Measurements from ENCODE around the gene HSPA5. TPM values are rescaled to one million over a fixed set of nuclear protein-coding genes. Genes with fewer than 3 reads are reported as not detected.

HSPA5 gene
- total RNA-seq, 1 experiment from 2014 or later, result 438 TPM

- no peak overlapping the region for H2AFZ ChIP-seq (ENCODE audit: low read depth, low read length, poor library complexity, severe bottlenecking)
- peak overlapping the region; percentile 93 for H3K9ac ChIP-seq (ENCODE audit: low read length)
- H3K9me3 ChIP-seq (ENCODE audit: control insufficient read depth in 1 of 2, insufficient read depth in 1 of 2, low read depth in 1 of 2, low read length in 2 of 2), result no peaks in the 10 kb centered on the region
- no peaks in the 10 kb centered on the region; a peak in 1 of 4 replicates for H3K36me3 ChIP-seq (ENCODE audit: control insufficient read depth in 1 of 2, insufficient read depth in 2 of 2, low read length in 2 of 2)
- H3K79me2 ChIP-seq (ENCODE audit: insufficient read depth, low read length), result peaks cover 52% of the 10 kb centered on the region
- DNase-seq (ENCODE audit: low read depth, low spot score) (no peak), ATAC-seq (no peak)
- ChIA-PET CTCF (interaction anchor here (1.6 kb wide), 1 partner anchor 18 kb away, joined by 5 read pairs; no protein-coding TSS in a partner anchor), RAD21 (ENCODE audit: low non-redundant PET in 1 of 2, low total read pairs in 2 of 2, uncharacterized antibody in 2 of 2, unreplicated experiment in 2 of 2) (no interaction called here), POLR2A (no interaction called here)
- H3K4me1 ChIP-seq (ENCODE audit: control insufficient read depth in 1 of 2, insufficient read depth in 2 of 2, low read length in 2 of 2), result peaks cover 3 to 19% of the 10 kb centered on the region in 2 experiments; a peak in 2 of 4 replicates
- intact Hi-C loops (cut with micrococcal nuclease), result no loop called here
- H4K20me1 ChIP-seq (ENCODE audit: insufficient read depth), result no peaks in the 10 kb centered on the region
- H3K9me2 ChIP-seq (ENCODE audit: insufficient read depth), result no peaks in the 10 kb centered on the region
- peak overlapping the region; percentile 92 to 99 for H3K4me3 ChIP-seq (replicated peaks in 1 of 2; ENCODE audit: low read depth in 1 of 2, low read length in 2 of 2)
- H3K27ac ChIP-seq (ENCODE audit: low read depth, low read length), result peak overlapping the region; percentile 70
- H3K27me3 ChIP-seq (ENCODE audit: insufficient read depth, low read length), result no peaks in the 10 kb centered on the region
- no peak for TF ChIP-seq ATF3 (IDR thresholded peaks at IDR 0.05)
- no peak for TF ChIP-seq JUND (IDR thresholded peaks at IDR 0.05)
- TF ChIP-seq ZBTB33 (IDR thresholded peaks at IDR 0.05; ENCODE audit: extremely low read depth, insufficient replicate concordance, low read length), result no peak
- TF ChIP-seq POLR2A (IDR thresholded peaks at IDR 0.05; ENCODE audit: borderline replicate concordance, extremely low read depth, insufficient read depth, insufficient read length), result no peak
- TF ChIP-seq ZNF274 (IDR thresholded peaks at IDR 0.05; ENCODE audit: low read depth, low read length), result no peak
- TF ChIP-seq RAD21 (IDR thresholded peaks at IDR 0.05; ENCODE audit: low read depth), result no peak
- TF ChIP-seq YY1 (IDR thresholded peaks at IDR 0.05; ENCODE audit: extremely low read depth, insufficient replicate concordance, low read depth, low read length), result no peak
- TF ChIP-seq CBX3 (IDR thresholded peaks at IDR 0.05; ENCODE audit: low read depth), result no peak
- no peak for TF ChIP-seq ELF1 (IDR thresholded peaks at IDR 0.05; ENCODE audit: borderline replicate concordance, low read depth)
- no peak for TF ChIP-seq SP1 (IDR thresholded peaks at IDR 0.05; ENCODE audit: low read depth)
- no peak for TF ChIP-seq POLR2AphosphoS5 (IDR thresholded peaks at IDR 0.05; ENCODE audit: low read depth, low read length)
- no peak for TF ChIP-seq ZFX (IDR thresholded peaks at IDR 0.05)
- TF ChIP-seq SRF (IDR thresholded peaks at IDR 0.05; ENCODE audit: low read depth), result no peak
- TF ChIP-seq EZH2phosphoT487 (IDR thresholded peaks at IDR 0.05; ENCODE audit: borderline replicate concordance), result no peak
- TF ChIP-seq, protein P1, sequence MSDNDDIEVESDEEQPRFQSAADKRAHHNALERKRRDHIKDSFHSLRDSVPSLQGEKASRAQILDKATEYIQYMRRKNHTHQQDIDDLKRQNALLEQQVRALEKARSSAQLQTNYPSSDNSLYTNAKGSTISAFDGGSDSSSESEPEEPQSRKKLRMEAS (IDR thresholded peaks at IDR 0.05), result no peak
- BruUV-seq (replicated peaks), result TSS peak; percentile 61
- peak overlapping the region; percentile 96 for H3K4me2 ChIP-seq (ENCODE audit: low read length)
These were observed 21.3 kb upstream of the HSPA5 start for GRCh38 chr9:125262294-125262991.
